AG04450 (cell line): ENCODE data around the gene ATP6V1C2. TPM values are rescaled to one million over a fixed set of nuclear protein-coding genes. Genes with fewer than 3 reads are reported as not detected.

Experiments used
- CTCF ChIA-PET: fragments of 300-600, 350-600 bp; formaldehyde crosslinking; extraction: SDS; loops from one replicate; lab custom pipeline; 2022; ENCODE audit warnings: antibody characterized with exemption, inconsistent platforms; lab: Charles Lee
- POLR2A ChIA-PET: fragments of 350-600 bp; formaldehyde crosslinking; extraction: SDS; loops from one replicate; lab custom pipeline; 2021; ENCODE audit warnings: antibody characterized with exemption, inconsistent platforms; lab: Yijun Ruan, JAX
- DNase-seq: peaks from one replicate; pipeline ENCODE4 v3.0.0-alpha.2; 2011; ENCODE audit warnings: low read depth, low spot score
- H3K27ac ChIP-seq: one replicate; pipeline ENCODE4 v1.5.1; 2012; ENCODE audit warnings: low read depth, low read length, control low read depth
- H3K27me3 ChIP-seq: one replicate; pipeline ENCODE4 v1.6.0; 2012; ENCODE audit warnings: low read length; ENCODE audit not compliant: control insufficient read depth, insufficient read depth
- H3K4me3 ChIP-seq: 2 replicates; pipeline ENCODE4 v1.5.1; 2011; ENCODE audit warnings: mild to moderate bottlenecking, low read depth, low read length, control low read depth
- H3K9me3 ChIP-seq: 2 replicates; pipeline ENCODE4 v1.5.1; 2012; ENCODE audit warnings: low read length; ENCODE audit not compliant: control insufficient read depth, insufficient read depth
- polyA plus RNA-seq: library from polyadenylated mRNA; depleted of rRNA; stranded (reverse); fragments of >200 nt; gene quantifications from 2 replicates; pipeline ENCODE4 v1.2.3, GENCODE V29; 2011
- TF ChIP-seq, protein P1 (sequence below): IDR thresholded peaks from 2 replicates; pipeline ENCODE4 v1.5.1; 2011; ENCODE audit warnings: low read depth, low read length, control low read depth, inconsistent platforms

The ATP6V1C2 gene
- polyA plus RNA-seq, 1 experiment: 0.14 TPM

DNA sequence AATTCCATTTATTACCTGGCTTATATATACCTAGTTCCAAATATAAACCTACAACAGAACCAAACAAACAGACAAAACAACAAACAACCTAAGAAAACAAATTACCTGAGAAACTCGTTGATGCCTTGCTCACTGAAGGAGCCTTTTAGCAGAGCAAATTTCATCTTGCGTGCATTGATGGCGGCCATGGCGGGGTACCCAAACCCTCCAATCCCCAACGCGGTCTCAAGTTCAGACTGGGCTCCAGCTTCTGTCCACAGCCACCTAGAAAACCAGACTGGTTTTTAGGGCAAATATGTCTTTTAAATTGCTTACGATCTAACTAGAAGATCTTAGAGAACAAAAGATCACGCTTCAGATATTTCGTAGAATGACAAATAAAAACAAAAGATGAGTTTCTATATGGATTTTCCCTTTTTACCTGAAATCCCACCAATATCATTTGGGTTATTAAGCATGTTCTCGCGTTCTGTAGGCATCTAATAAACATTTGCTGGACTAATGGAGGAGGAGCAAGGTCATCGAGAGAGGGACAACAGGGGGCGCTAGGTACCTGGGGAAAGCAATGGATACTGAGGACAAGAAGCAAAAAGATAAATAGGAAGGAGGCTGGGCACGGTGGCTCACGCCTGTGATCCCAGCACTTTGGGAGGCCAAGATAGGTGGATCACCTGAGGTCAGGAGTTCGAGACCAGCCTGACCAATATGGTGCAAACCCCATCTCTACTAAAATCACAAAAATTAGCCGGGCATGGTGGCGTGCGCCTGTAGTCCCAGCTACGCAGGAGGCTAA, 65.9 kb downstream of the ATP6V1C2 start:
- Histone ChIP-seq H3K27ac (no peak overlapping the region), H3K27me3 (no peaks in the 10 kb centered on the region), H3K4me3 (no peak overlapping the region), H3K9me3 (no peaks in the 10 kb centered on the region)
- DNase-seq: no peak
- ChIA-PET CTCF (interaction anchor here (1.1 kb wide), 1 partner anchor 14 kb away, joined by 3 read pairs; no protein-coding TSS in a partner anchor), POLR2A (no interaction called here)
- TF ChIP-seq, protein P1, sequence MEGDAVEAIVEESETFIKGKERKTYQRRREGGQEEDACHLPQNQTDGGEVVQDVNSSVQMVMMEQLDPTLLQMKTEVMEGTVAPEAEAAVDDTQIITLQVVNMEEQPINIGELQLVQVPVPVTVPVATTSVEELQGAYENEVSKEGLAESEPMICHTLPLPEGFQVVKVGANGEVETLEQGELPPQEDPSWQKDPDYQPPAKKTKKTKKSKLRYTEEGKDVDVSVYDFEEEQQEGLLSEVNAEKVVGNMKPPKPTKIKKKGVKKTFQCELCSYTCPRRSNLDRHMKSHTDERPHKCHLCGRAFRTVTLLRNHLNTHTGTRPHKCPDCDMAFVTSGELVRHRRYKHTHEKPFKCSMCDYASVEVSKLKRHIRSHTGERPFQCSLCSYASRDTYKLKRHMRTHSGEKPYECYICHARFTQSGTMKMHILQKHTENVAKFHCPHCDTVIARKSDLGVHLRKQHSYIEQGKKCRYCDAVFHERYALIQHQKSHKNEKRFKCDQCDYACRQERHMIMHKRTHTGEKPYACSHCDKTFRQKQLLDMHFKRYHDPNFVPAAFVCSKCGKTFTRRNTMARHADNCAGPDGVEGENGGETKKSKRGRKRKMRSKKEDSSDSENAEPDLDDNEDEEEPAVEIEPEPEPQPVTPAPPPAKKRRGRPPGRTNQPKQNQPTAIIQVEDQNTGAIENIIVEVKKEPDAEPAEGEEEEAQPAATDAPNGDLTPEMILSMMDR: peak; percentile 22; the same call in 1 of the 2 replicates

DNA sequence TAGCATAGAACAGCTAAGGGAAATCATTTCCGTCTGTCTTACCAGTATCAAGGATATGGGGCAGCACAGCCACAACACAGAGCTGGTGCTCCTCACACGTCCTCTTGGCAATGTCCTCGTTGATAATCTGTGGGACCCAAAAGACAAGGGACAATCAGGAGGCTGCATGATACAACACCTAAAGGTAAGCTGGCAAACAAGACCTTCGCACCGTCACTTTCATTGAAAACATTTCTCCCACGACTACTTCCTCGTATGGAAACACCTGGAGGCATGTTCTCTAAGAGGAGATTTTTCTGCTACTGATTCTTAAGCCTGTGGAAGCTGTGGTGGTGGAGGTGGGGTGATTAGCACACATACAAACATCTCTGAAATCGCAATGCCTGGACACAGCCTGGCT, 67.4 kb downstream of the ATP6V1C2 start:
- Histone ChIP-seq H3K27ac (no peak overlapping the region), H3K4me3 (no peak overlapping the region), H3K27me3 (no peaks in the 10 kb centered on the region), H3K9me3 (no peaks in the 10 kb centered on the region)
- ChIA-PET CTCF (interaction anchor here (1.1 kb wide), 2 partner anchors 13 to 344 kb away, joined by 3 read pairs; a partner anchor contains a TSS), POLR2A (no interaction called here)
- no peak for DNase-seq
- TF ChIP-seq, protein P1: no peak

DNA sequence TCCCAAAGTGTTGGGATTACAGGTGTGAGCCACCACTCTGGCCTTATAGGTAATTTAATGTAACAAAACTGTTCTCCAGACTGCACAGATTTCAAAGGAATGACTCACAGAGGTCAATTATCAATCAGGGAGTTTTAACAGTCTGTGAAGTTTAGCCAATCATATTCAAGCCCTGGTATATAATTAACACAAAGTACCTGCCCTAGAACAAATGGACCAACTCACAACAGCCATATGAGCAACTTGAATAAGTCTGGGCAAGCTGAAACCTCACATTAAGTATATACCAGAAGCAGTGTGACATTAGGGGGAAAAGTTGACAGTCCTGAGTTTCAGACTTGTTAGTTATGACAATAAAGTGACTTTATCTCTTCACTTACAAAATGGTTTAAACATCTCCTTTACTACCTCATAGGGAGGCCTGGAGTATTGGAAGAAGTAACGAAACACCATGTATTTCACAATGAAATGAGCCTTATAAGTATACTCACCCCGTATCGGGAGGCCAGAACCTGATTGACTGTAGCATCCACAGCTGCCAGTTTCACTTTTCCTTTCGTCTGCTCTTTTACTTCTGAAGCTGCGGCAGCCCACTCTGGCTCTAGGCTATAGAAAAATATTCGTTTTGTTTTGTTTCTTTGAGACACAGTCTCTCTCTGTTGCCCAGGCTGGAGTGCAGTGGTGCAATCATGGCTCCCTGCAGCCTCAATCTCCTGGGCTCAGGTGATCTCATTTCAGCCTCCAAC, 69.0 kb downstream of the ATP6V1C2 start:
- Histone ChIP-seq H3K9me3 (no peaks in the 10 kb centered on the region), H3K27ac (no peak overlapping the region), H3K4me3 (no peak overlapping the region), H3K27me3 (no peaks in the 10 kb centered on the region)
- POLR2A ChIA-PET: no interaction called here
- TF ChIP-seq, protein P1: no peak
- no peak for DNase-seq
- CTCF ChIA-PET: no interaction called here

DNA sequence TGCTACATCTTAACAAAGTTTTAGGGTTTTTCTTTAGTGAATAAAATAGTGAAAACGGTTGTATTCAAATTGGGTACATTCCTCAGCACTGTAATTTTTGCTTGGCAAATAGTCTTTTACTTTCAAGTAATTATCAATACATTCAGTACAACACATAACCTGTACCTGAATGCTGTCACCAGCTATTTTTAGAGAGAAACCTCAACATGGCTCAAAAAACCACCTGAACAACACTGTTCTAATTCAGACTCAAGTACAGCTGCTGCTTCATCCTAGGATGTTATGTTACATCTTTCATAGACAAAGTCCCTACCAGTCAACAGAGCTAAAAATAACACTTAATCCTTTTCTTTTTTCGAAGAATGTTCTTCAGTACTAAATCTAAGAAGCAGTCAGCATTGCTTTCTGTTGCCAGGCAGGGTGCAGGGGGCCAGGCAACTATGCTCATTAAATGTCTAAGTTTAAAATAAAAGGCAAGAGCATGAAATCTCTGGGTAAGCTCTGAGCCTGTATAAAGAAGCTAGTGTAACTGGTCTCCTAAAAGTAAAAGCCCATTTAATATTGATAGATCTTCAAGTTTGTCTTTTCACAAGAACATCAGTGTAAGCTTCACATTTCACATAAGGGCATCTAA, 70.7 kb downstream of the ATP6V1C2 start:
- no peaks in the 10 kb centered on the region for H3K9me3 ChIP-seq
- POLR2A ChIA-PET: no interaction called here
- DNase-seq: no peak
- no peaks in the 10 kb centered on the region for H3K27me3 ChIP-seq
- TF ChIP-seq, protein P1: no peak
- CTCF ChIA-PET: interaction anchor here (1.2 kb wide), 1 partner anchor 44 kb away, joined by 3 read pairs; no protein-coding TSS in a partner anchor
- no peak overlapping the region for H3K27ac ChIP-seq
- H3K4me3 ChIP-seq: no peak overlapping the region
